A673 (cell line): ENCODE results near the gene BCR. TPM values are rescaled to one million over a fixed set of nuclear protein-coding genes. Genes with fewer than 3 reads are reported as not detected.

Experiments
- BruUV-seq: library from RNA; stranded (reverse); fragments of 400-500 nt; replicated peaks from 2 replicates; lab custom pipeline; 2021; lab: Mats Ljungman, UMichigan
- CTCF ChIA-PET: fragments of 300-600 bp; sonication (Branson Sonifier 250); formaldehyde crosslinking; loops from one replicate; lab custom pipeline; 2022; ENCODE audit warnings: antibody characterized with exemption; lab: Charles Lee
- POLR2A ChIA-PET: fragments of 300-600 bp; sonication (Branson Sonifier 250); formaldehyde crosslinking; loops from one replicate; lab custom pipeline; 2022; ENCODE audit warnings: antibody characterized with exemption; ENCODE audit not compliant: low non-redundant PET; lab: Charles Lee
- DNase-seq: peaks from one replicate; pipeline ENCODE4 v3.0.0-alpha.2; 2015; ENCODE audit warnings: low spot score
- H3K27ac ChIP-seq: fragments of 200-600 bp; sonication (generic); 2 replicates; pipeline ENCODE4 v1.5.1; 2016; ENCODE audit warnings: mixed run types, low read depth, mild to moderate bottlenecking, mixed read lengths, antibody characterized with exemption, low read length; ENCODE audit not compliant: poor library complexity, severe bottlenecking
- H3K27me3 ChIP-seq: fragments of 200-600 bp; sonication (generic); replicated peaks from 2 replicates; pipeline ENCODE4 v1.6.1; 2017; ENCODE audit warnings: mixed run types, low read depth, mild to moderate bottlenecking, mixed read lengths, antibody characterized with exemption, low read length; ENCODE audit not compliant: insufficient read depth, poor library complexity
- H3K36me3 ChIP-seq: fragments of 200-600 bp; sonication (generic); 2 replicates; pipeline ENCODE4 v1.6.1; 2016; ENCODE audit warnings: mixed run types, mild to moderate bottlenecking, mixed read lengths, antibody characterized with exemption, low read length; ENCODE audit not compliant: insufficient read depth, poor library complexity, severe bottlenecking
- H3K4me1 ChIP-seq: fragments of 200-600 bp; sonication (generic); 2 replicates; pipeline ENCODE4 v1.6.1; 2017; ENCODE audit warnings: mixed run types, mild to moderate bottlenecking, mixed read lengths, antibody characterized with exemption, low read length; ENCODE audit not compliant: insufficient read depth, poor library complexity, severe bottlenecking
- H3K4me3 ChIP-seq: fragments of 200-600 bp; sonication (generic); 2 replicates; pipeline ENCODE4 v1.5.1; 2016; ENCODE audit warnings: low read depth, mixed run types, mild to moderate bottlenecking, mixed read lengths, low read length; ENCODE audit not compliant: poor library complexity, severe bottlenecking
- H3K9me3 ChIP-seq: fragments of 200-600 bp; sonication (generic); 2 replicates; pipeline ENCODE4 v1.6.1; 2016; ENCODE audit warnings: mixed run types, low read depth, mild to moderate bottlenecking, mixed read lengths, antibody characterized with exemption, low read length; ENCODE audit not compliant: poor library complexity, severe bottlenecking
- CTCF ChIP-seq: fragments of 300-800, 200-600 bp; sonication (generic); conservative IDR thresholded peaks from 2 replicates; pipeline ENCODE4 v1.5.1; 2017; ENCODE audit warnings: low read depth, mild to moderate bottlenecking, antibody characterized with exemption, low read length, moderate library complexity, mixed read lengths
- EZH2 ChIP-seq: fragments of 200-600 bp; sonication (generic); IDR thresholded peaks from 2 replicates; pipeline ENCODE4 v1.6.1; 2017; ENCODE audit warnings: borderline replicate concordance, low read depth, mild to moderate bottlenecking, mixed read lengths, antibody characterized with exemption, low read length; ENCODE audit not compliant: poor library complexity, severe bottlenecking
- intact Hi-C: fragments of 100-400 bp; cut with micrococcal nuclease; formaldehyde crosslinking; loops from one replicate; pipeline ENCODE4 v1.10.0; 2022; ENCODE audit not compliant: unreplicated experiment
- total RNA-seq: library from RNA; stranded (reverse); gene quantifications from 2 replicates; pipeline ENCODE4 v1.2.3, GENCODE V29; 2021

The BCR gene
- total RNA-seq, 1 experiment from 2014 or later = 63.1 TPM

- H3K27me3 ChIP-seq = no peaks in the 10 kb centered on the region
- CTCF ChIA-PET = interaction anchor here (0.9 to 1.3 kb wide), 2 partner anchors 105 to 110 kb away, joined by 3 read pairs; no protein-coding TSS in a partner anchor
- H3K36me3 ChIP-seq = peaks cover 8% of the 10 kb centered on the region
- TF ChIP-seq CTCF = no peak
- no peak for TF ChIP-seq EZH2
- no peak overlapping the region for H3K27ac ChIP-seq
- intact Hi-C loops = no loop called here
- H3K4me1 ChIP-seq = no peaks in the 10 kb centered on the region
- BruUV-seq = no TSS peak
- no peak overlapping the region for H3K4me3 ChIP-seq
- no peaks in the 10 kb centered on the region for H3K9me3 ChIP-seq
- POLR2A ChIA-PET = no interaction called here
- DNase-seq = no peak
Measured at GRCh38 chr22:23283591-23284503, 103.5 kb downstream of the BCR start.

- no TSS peak for BruUV-seq
- ChIA-PET CTCF (interaction anchor here (0.9 to 1.3 kb wide), 2 partner anchors 106 to 110 kb away, joined by 3 read pairs; no protein-coding TSS in a partner anchor), POLR2A (no interaction called here)
- no peak for DNase-seq
- TF ChIP-seq EZH2 (no peak), CTCF (no peak)
- Histone ChIP-seq H3K27ac (no peak overlapping the region), H3K4me3 (no peak overlapping the region), H3K36me3 (peaks cover 4% of the 10 kb centered on the region), H3K27me3 (no peaks in the 10 kb centered on the region), H3K9me3 (no peaks in the 10 kb centered on the region), H3K4me1 (no peaks in the 10 kb centered on the region)
- intact Hi-C loops = no loop called here
Measured at GRCh38 chr22:23284504-23285033, 104.3 kb downstream of the BCR start.

GRCh38 chr22:23285236-23285635 is 104.9 kb downstream of the BCR start:
- no peak for TF ChIP-seq CTCF
- no peak for TF ChIP-seq EZH2
- POLR2A ChIA-PET = no interaction called here
- Histone ChIP-seq H3K9me3 (no peaks in the 10 kb centered on the region), H3K4me3 (no peak overlapping the region), H3K27ac (no peak overlapping the region), H3K4me1 (no peaks in the 10 kb centered on the region), H3K36me3 (peaks cover 7% of the 10 kb centered on the region), H3K27me3 (no peaks in the 10 kb centered on the region)
- CTCF ChIA-PET = interaction anchor here (1.3 kb wide), 1 partner anchor 111 kb away, joined by 3 read pairs; no protein-coding TSS in a partner anchor
- BruUV-seq = no TSS peak
- DNase-seq = no peak
- intact Hi-C loops = no loop called here
